GM18526 (cell line): Measurements from ENCODE around the gene PCDH9.

Source experiments
- POLR2A ChIP-seq: IDR thresholded peaks from 3 replicates; pipeline ENCODE4 v1.6.1; 2011; ENCODE audit not compliant: insufficient read length; ENCODE audit errors: extremely low read depth

The PCDH9 gene

GRCh38 chr13:66477816-66478215, 752.3 kb downstream of the PCDH9 start:
- TF ChIP-seq POLR2A: no peak

GRCh38 chr13:66475061-66475460, 755.1 kb downstream of the PCDH9 start:
- TF ChIP-seq POLR2A: no peak

GRCh38 chr13:66469745-66470144, 760.4 kb downstream of the PCDH9 start:
- TF ChIP-seq POLR2A: no peak

GRCh38 chr13:66468656-66469055, 761.5 kb downstream of the PCDH9 start:
- TF ChIP-seq POLR2A: no peak

- no peak for TF ChIP-seq POLR2A
These were observed 767.9 kb downstream of the PCDH9 start for GRCh38 chr13:66462187-66462586.

- no peak for TF ChIP-seq POLR2A
These were observed 769.1 kb downstream of the PCDH9 start for GRCh38 chr13:66461021-66461420.

GRCh38 chr13:66459634-66460033, 770.5 kb downstream of the PCDH9 start:
- TF ChIP-seq POLR2A: no peak

- TF ChIP-seq POLR2A: no peak
These were observed 771.0 kb downstream of the PCDH9 start for GRCh38 chr13:66459143-66459542.

GRCh38 chr13:66446413-66446812, 783.7 kb downstream of the PCDH9 start:
- no peak for TF ChIP-seq POLR2A

GRCh38 chr13:66443926-66444325, 786.2 kb downstream of the PCDH9 start:
- TF ChIP-seq POLR2A: no peak

GRCh38 chr13:66440938-66441337, 789.2 kb downstream of the PCDH9 start:
- TF ChIP-seq POLR2A: no peak

GRCh38 chr13:66430728-66431127, 799.4 kb downstream of the PCDH9 start:
- no peak for TF ChIP-seq POLR2A

- no peak for TF ChIP-seq POLR2A
These were observed 799.9 kb downstream of the PCDH9 start for GRCh38 chr13:66430269-66430668.

GRCh38 chr13:66429156-66429555, 801.0 kb downstream of the PCDH9 start:
- no peak for TF ChIP-seq POLR2A

- TF ChIP-seq POLR2A: no peak
These were observed 802.7 kb downstream of the PCDH9 start for GRCh38 chr13:66427458-66427861.

- TF ChIP-seq POLR2A: no peak
These were observed 804.4 kb downstream of the PCDH9 start for GRCh38 chr13:66425741-66426140.

- no peak for TF ChIP-seq POLR2A
These were observed 805.7 kb downstream of the PCDH9 start for GRCh38 chr13:66424422-66424821.

- TF ChIP-seq POLR2A: no peak
These were observed 814.7 kb downstream of the PCDH9 start for GRCh38 chr13:66415444-66415843.
